WTC11 (cell line): ENCODE results near the gene ITM2A.

ENCODE experiments used
- ATF1 ChIP-seq: sonication (generic); formaldehyde crosslinking; IDR thresholded peaks from 2 replicates; pipeline ENCODE4 v1.8.1; 2023; ENCODE audit warnings: mild to moderate bottlenecking, moderate library complexity, missing genetic modification reagents
- CREB1 ChIP-seq: sonication (generic); formaldehyde crosslinking; IDR thresholded peaks from 2 replicates; pipeline ENCODE4 v1.8.0; 2023; ENCODE audit warnings: mild to moderate bottlenecking, missing genetic modification reagents
- ETV6 ChIP-seq: sonication (generic); formaldehyde crosslinking; IDR thresholded peaks from 2 replicates; pipeline ENCODE4 v1.8.1; 2022; ENCODE audit warnings: mild to moderate bottlenecking, missing genetic modification reagents
- NFE2L1 ChIP-seq: sonication (generic); formaldehyde crosslinking; IDR thresholded peaks from 2 replicates; pipeline ENCODE4 v1.8.1; 2023; ENCODE audit warnings: missing genetic modification reagents
- RELA ChIP-seq: sonication (generic); formaldehyde crosslinking; IDR thresholded peaks from 2 replicates; pipeline ENCODE4 v1.8.1; 2022; ENCODE audit warnings: missing genetic modification reagents, mild to moderate bottlenecking, borderline replicate concordance
- SOX15 ChIP-seq: fragments of 250-450 bp; sonication (Bioruptor Pico); IDR thresholded peaks from 2 replicates; pipeline ENCODE4 v1.9.0; 2021; ENCODE audit warnings: mild to moderate bottlenecking
- SP1 ChIP-seq: sonication (generic); formaldehyde crosslinking; conservative IDR thresholded peaks from 2 replicates; pipeline ENCODE4 v1.8.1; 2022; ENCODE audit warnings: missing genetic modification reagents
- TCF7 ChIP-seq: sonication (generic); formaldehyde crosslinking; IDR thresholded peaks from 2 replicates; pipeline ENCODE4 v1.8.0; 2022; ENCODE audit warnings: mild to moderate bottlenecking, low read depth, missing genetic modification reagents, moderate library complexity
- TEAD4 ChIP-seq: sonication (generic); formaldehyde crosslinking; IDR thresholded peaks from 2 replicates; pipeline ENCODE4 v1.8.0; 2022; ENCODE audit warnings: mild to moderate bottlenecking, missing genetic modification reagents
- ZNF138 ChIP-seq: sonication (generic); formaldehyde crosslinking; conservative IDR thresholded peaks from 2 replicates; pipeline ENCODE4 v1.8.1; 2022; ENCODE audit warnings: mild to moderate bottlenecking, moderate library complexity, missing genetic modification reagents
- TF ChIP-seq, protein P1 (sequence below): fragments of 200-600 bp; IDR thresholded peaks from 2 replicates; pipeline ENCODE4 v1.8.0; 2022; ENCODE audit warnings: antibody characterized with exemption
- TF ChIP-seq, protein P2 (sequence below): fragments of 250-450 bp; sonication (Bioruptor Pico); IDR thresholded peaks from 2 replicates; pipeline ENCODE4 v2.1.2; 2022; ENCODE audit warnings: mild to moderate bottlenecking, moderate library complexity
- TF ChIP-seq, protein P3 (sequence below): fragments of 250-450 bp; sonication (Bioruptor Pico); IDR thresholded peaks from 2 replicates; pipeline ENCODE4 v1.9.0; 2021; ENCODE audit warnings: mild to moderate bottlenecking, borderline replicate concordance
- TF ChIP-seq, protein P4 (sequence below): sonication (generic); formaldehyde crosslinking; IDR thresholded peaks from 2 replicates; pipeline ENCODE4 v1.8.0; 2022; ENCODE audit warnings: mild to moderate bottlenecking, missing genetic modification reagents

DNA sequence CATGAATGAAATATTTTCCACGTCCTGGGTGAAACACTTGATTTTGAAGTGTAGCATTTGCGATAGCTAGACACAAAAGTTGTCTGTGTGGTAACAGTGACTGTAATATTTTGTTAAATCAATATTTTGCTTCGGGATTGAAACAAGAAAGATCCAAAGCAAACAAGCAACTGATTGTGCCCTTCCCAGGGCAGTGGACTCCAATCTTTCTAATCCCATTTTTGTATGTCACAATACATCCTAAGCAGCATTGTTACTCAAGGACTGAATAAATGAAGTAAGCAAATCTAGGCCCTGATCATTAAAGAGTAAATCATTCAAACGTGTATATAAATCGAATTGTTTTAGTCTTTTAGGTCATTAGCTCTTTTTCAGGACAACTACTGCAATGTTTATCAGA, 2.8 kb downstream of the ITM2A start:
- TF ChIP-seq, protein P1, sequence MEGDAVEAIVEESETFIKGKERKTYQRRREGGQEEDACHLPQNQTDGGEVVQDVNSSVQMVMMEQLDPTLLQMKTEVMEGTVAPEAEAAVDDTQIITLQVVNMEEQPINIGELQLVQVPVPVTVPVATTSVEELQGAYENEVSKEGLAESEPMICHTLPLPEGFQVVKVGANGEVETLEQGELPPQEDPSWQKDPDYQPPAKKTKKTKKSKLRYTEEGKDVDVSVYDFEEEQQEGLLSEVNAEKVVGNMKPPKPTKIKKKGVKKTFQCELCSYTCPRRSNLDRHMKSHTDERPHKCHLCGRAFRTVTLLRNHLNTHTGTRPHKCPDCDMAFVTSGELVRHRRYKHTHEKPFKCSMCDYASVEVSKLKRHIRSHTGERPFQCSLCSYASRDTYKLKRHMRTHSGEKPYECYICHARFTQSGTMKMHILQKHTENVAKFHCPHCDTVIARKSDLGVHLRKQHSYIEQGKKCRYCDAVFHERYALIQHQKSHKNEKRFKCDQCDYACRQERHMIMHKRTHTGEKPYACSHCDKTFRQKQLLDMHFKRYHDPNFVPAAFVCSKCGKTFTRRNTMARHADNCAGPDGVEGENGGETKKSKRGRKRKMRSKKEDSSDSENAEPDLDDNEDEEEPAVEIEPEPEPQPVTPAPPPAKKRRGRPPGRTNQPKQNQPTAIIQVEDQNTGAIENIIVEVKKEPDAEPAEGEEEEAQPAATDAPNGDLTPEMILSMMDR, result no peak
- TF ChIP-seq TEAD4 (CRISPR knock-in tag), result no peak
- no peak for TF ChIP-seq NFE2L1 (CRISPR knock-in tag)
- no peak for TF ChIP-seq ETV6 (CRISPR knock-in tag)
- TF ChIP-seq, protein P2, sequence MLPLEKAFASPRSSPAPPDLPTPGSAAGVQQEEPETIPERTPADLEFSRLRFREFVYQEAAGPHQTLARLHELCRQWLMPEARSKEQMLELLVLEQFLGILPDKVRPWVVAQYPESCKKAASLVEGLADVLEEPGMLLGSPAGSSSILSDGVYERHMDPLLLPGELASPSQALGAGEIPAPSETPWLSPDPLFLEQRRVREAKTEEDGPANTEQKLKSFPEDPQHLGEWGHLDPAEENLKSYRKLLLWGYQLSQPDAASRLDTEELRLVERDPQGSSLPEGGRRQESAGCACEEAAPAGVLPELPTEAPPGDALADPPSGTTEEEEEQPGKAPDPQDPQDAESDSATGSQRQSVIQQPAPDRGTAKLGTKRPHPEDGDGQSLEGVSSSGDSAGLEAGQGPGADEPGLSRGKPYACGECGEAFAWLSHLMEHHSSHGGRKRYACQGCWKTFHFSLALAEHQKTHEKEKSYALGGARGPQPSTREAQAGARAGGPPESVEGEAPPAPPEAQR (CRISPR knock-in tag), result no peak
- TF ChIP-seq ZNF138, result no peak
- no peak for TF ChIP-seq CREB1
- TF ChIP-seq SOX15 (CRISPR knock-in tag), result no peak
- no peak for TF ChIP-seq RELA (CRISPR knock-in tag)
- TF ChIP-seq ATF1, result no peak
- TF ChIP-seq, protein P3, sequence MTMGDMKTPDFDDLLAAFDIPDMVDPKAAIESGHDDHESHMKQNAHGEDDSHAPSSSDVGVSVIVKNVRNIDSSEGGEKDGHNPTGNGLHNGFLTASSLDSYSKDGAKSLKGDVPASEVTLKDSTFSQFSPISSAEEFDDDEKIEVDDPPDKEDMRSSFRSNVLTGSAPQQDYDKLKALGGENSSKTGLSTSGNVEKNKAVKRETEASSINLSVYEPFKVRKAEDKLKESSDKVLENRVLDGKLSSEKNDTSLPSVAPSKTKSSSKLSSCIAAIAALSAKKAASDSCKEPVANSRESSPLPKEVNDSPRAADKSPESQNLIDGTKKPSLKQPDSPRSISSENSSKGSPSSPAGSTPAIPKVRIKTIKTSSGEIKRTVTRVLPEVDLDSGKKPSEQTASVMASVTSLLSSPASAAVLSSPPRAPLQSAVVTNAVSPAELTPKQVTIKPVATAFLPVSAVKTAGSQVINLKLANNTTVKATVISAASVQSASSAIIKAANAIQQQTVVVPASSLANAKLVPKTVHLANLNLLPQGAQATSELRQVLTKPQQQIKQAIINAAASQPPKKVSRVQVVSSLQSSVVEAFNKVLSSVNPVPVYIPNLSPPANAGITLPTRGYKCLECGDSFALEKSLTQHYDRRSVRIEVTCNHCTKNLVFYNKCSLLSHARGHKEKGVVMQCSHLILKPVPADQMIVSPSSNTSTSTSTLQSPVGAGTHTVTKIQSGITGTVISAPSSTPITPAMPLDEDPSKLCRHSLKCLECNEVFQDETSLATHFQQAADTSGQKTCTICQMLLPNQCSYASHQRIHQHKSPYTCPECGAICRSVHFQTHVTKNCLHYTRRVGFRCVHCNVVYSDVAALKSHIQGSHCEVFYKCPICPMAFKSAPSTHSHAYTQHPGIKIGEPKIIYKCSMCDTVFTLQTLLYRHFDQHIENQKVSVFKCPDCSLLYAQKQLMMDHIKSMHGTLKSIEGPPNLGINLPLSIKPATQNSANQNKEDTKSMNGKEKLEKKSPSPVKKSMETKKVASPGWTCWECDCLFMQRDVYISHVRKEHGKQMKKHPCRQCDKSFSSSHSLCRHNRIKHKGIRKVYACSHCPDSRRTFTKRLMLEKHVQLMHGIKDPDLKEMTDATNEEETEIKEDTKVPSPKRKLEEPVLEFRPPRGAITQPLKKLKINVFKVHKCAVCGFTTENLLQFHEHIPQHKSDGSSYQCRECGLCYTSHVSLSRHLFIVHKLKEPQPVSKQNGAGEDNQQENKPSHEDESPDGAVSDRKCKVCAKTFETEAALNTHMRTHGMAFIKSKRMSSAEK, result no peak
- no peak for TF ChIP-seq TCF7 (CRISPR knock-in tag)
- TF ChIP-seq SP1 (CRISPR knock-in tag), result no peak
- TF ChIP-seq, protein P4, sequence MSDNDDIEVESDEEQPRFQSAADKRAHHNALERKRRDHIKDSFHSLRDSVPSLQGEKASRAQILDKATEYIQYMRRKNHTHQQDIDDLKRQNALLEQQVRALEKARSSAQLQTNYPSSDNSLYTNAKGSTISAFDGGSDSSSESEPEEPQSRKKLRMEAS (CRISPR knock-in tag), result no peak
